Left lung (tissue), 10 donors: ENCODE data around the gene TRUB1. TPM values are rescaled to one million over a fixed set of nuclear protein-coding genes. Genes with fewer than 3 reads are reported as not detected.

ENCODE experiments used
- ATAC-seq: fragments of 200-7000 bp; cut with Tn5 transposase; one replicate; pipeline ENCODE4 v1.9.1; 2020; ENCODE audit warnings: moderate library complexity
- DNase-seq, 4 donors: peaks; one replicate each; pipeline ENCODE4 v3.0.0-alpha.2; 2013 to 2020
- H3K27ac ChIP-seq, 2 donors: fragments of 200-600 bp; sonication (generic) in 1 of 2; one replicate each; pipeline versions ENCODE4 v1.5.0 to v1.8.0; 2020 to 2021
- H3K27me3 ChIP-seq, 2 donors: fragments of 200-600 bp; sonication (generic) in 1 of 2; one replicate each; pipeline versions ENCODE4 v1.5.0 to v1.8.0; 2020 to 2021
- H3K36me3 ChIP-seq, 2 donors: fragments of 200-600 bp; sonication (generic) in 1 of 2; one replicate each; pipeline versions ENCODE4 v1.5.0 to v1.8.0; 2020 to 2021
- H3K4me1 ChIP-seq, 2 donors: fragments of 200-600 bp; one replicate each; pipeline ENCODE4 v1.8.0; 2021
- H3K4me3 ChIP-seq, 2 donors: fragments of 200-600 bp; sonication (generic) in 1 of 2; one replicate each; pipeline versions ENCODE4 v1.5.0 to v1.8.0; 2020 to 2021; ENCODE audit warnings: mild to moderate bottlenecking in 1 of 2
- H3K9me3 ChIP-seq, 2 donors: fragments of 200-600 bp; sonication (generic) in 1 of 2; one replicate each; pipeline versions ENCODE4 v1.5.0 to v1.8.0; 2020 to 2021
- intact Hi-C, 2 donors: fragments of 100-400 bp; cut with DNase I; formaldehyde crosslinking; loops; one replicate each; pipeline versions ENCODE4 v1.11.2 to v1.14.2; 2022
- polyA plus RNA-seq, 6 donors: library from polyadenylated mRNA; unstranded; fragments of 120-200 nt; gene quantifications; one replicate each; pipeline ENCODE4 v1.2.1, GENCODE V29; 2013; ENCODE audit not compliant: insufficient read length in 6 of 6
- total RNA-seq, 2 donors: library from RNA; stranded (reverse); fragmentation: NEBNext Ultra II Directional; extraction: Animal tissue kit (Norgen Biotek cat#: 25700); gene quantifications; one replicate each; pipeline ENCODE4 v1.2.1, GENCODE V29; 2021
- TF ChIP-seq, protein P1 (sequence below), 2 donors: fragments of 200-600 bp; sonication (generic) in 1 of 2; IDR thresholded peaks; one replicate each; pipeline versions ENCODE4 v1.5.0 to v1.8.0; 2021; ENCODE audit warnings: antibody characterized with exemption in 2 of 2
- donor health status: DM: no; HTN: yes; CAD: no.
- donor health status: DM: no; HTN: no; CAD: no.

Gene TRUB1
- total and polyA plus RNA-seq, 8 donors = 11.8 to 31.5 (median 28.4) TPM

- Histone ChIP-seq H3K27me3 (no peaks in the 10 kb centered on the region), H3K36me3 (peaks cover 0 to 10% of the 10 kb centered on the region in 2 donors), H3K4me1 (no peaks in the 10 kb centered on the region), H3K4me3 (no peak overlapping the region), H3K9me3 (no peaks in the 10 kb centered on the region), H3K27ac (no peak overlapping the region)
- intact Hi-C loops = no loop called here
- TF ChIP-seq, protein P1, sequence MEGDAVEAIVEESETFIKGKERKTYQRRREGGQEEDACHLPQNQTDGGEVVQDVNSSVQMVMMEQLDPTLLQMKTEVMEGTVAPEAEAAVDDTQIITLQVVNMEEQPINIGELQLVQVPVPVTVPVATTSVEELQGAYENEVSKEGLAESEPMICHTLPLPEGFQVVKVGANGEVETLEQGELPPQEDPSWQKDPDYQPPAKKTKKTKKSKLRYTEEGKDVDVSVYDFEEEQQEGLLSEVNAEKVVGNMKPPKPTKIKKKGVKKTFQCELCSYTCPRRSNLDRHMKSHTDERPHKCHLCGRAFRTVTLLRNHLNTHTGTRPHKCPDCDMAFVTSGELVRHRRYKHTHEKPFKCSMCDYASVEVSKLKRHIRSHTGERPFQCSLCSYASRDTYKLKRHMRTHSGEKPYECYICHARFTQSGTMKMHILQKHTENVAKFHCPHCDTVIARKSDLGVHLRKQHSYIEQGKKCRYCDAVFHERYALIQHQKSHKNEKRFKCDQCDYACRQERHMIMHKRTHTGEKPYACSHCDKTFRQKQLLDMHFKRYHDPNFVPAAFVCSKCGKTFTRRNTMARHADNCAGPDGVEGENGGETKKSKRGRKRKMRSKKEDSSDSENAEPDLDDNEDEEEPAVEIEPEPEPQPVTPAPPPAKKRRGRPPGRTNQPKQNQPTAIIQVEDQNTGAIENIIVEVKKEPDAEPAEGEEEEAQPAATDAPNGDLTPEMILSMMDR (IDR thresholded peaks at IDR 0.05) = no peak
- ATAC-seq (no peak), DNase-seq (no peak)
Measured at GRCh38 chr10:114967071-114967470, 29.1 kb downstream of the TRUB1 start.

- Histone ChIP-seq H3K36me3 (no peaks in the 10 kb centered on the region), H3K9me3 (no peaks in the 10 kb centered on the region), H3K27me3 (no peaks in the 10 kb centered on the region), H3K4me1 (no peaks in the 10 kb centered on the region), H3K27ac (no peak overlapping the region), H3K4me3 (no peak overlapping the region)
- intact Hi-C loops = no loop called here
- DNase-seq = no peak
- TF ChIP-seq, protein P1 (IDR thresholded peaks at IDR 0.05) = no peak
- no peak for ATAC-seq
Measured at GRCh38 chr10:114970515-114970914, 32.5 kb downstream of the TRUB1 start.

- TF ChIP-seq, protein P1 (IDR thresholded peaks at IDR 0.05) = no peak
- no peaks in the 10 kb centered on the region for H3K9me3 ChIP-seq
- no peaks in the 10 kb centered on the region for H3K36me3 ChIP-seq
- intact Hi-C loops = no loop called here
- no peak overlapping the region for H3K27ac ChIP-seq
- H3K4me3 ChIP-seq = no peak overlapping the region
- DNase-seq (no peak), ATAC-seq (no peak)
- H3K27me3 ChIP-seq = no peaks in the 10 kb centered on the region
- H3K4me1 ChIP-seq = no peaks in the 10 kb centered on the region
Measured at GRCh38 chr10:114973306-114973705, 35.3 kb downstream of the TRUB1 start.

- DNase-seq = no peak
- ATAC-seq = no peak
- Histone ChIP-seq H3K4me3 (no peak overlapping the region), H3K4me1 (no peaks in the 10 kb centered on the region), H3K27ac (no peak overlapping the region), H3K9me3 (no peaks in the 10 kb centered on the region), H3K36me3 (no peaks in the 10 kb centered on the region), H3K27me3 (no peaks in the 10 kb centered on the region)
- intact Hi-C loops = no loop called here
- TF ChIP-seq, protein P1 (IDR thresholded peaks at IDR 0.05) = no peak
Measured at GRCh38 chr10:114973997-114974396, 36.0 kb downstream of the TRUB1 start.

- H3K27ac ChIP-seq = no peak overlapping the region
- H3K27me3 ChIP-seq = no peaks in the 10 kb centered on the region
- H3K36me3 ChIP-seq = no peaks in the 10 kb centered on the region
- intact Hi-C loops = no loop called here
- DNase-seq (no peak), ATAC-seq (no peak)
- TF ChIP-seq, protein P1 (IDR thresholded peaks at IDR 0.05) = no peak
- H3K9me3 ChIP-seq = no peaks in the 10 kb centered on the region
- no peak overlapping the region for H3K4me3 ChIP-seq
- H3K4me1 ChIP-seq = no peaks in the 10 kb centered on the region
Measured at GRCh38 chr10:114974625-114975024, 36.6 kb downstream of the TRUB1 start.
